Measurements from ENCODE around the gene MAP3K4. TPM values are rescaled to one million over a fixed set of nuclear protein-coding genes. Genes with fewer than 3 reads are reported as not detected.
A peak's percentile ranks its signal among the peaks of the same experiment; 100 is the strongest.

MAP3K4 gene
- total RNA-seq, 1 donor from 2014 or later = 56.7 TPM

GRCh38 chr6:160950507-160950906 lies 41.1 kb upstream of the MAP3K4 start:
- Histone ChIP-seq H3K4me1 (no peaks in the 10 kb centered on the region), H3K27me3 (no peaks in the 10 kb centered on the region), H3K9me3 (no peaks in the 10 kb centered on the region), H3K4me3 (no peak overlapping the region), H3K27ac (no peak overlapping the region), H3K36me3 (no peaks in the 10 kb centered on the region)
- TF ChIP-seq POLR2AphosphoS5 (IDR thresholded peaks at IDR 0.05; ENCODE audit: insufficient read depth in 1 of 2, low read depth in 1 of 2) = peak in 1 of 2 donors; percentile 34
- no peak for TF ChIP-seq POLR2A (IDR thresholded peaks at IDR 0.05)
- TF ChIP-seq CTCF (IDR thresholded peaks at IDR 0.05) = no peak
- DNase-seq (ENCODE audit: extremely low spot score in 2 of 2) = peak in 1 of 2 donors; percentile 34
- intact Hi-C loops (cut with DNase I) = no loop called here

GRCh38 chr6:160951187-160952030 lies 40.2 kb upstream of the MAP3K4 start:
- Histone ChIP-seq H3K27me3 (no peaks in the 10 kb centered on the region), H3K9me3 (no peaks in the 10 kb centered on the region), H3K4me1 (no peaks in the 10 kb centered on the region), H3K36me3 (no peaks in the 10 kb centered on the region), H3K4me3 (no peak overlapping the region), H3K27ac (no peak overlapping the region)
- TF ChIP-seq POLR2A (IDR thresholded peaks at IDR 0.05) (no peak), CTCF (IDR thresholded peaks at IDR 0.05) (no peak), POLR2AphosphoS5 (IDR thresholded peaks at IDR 0.05; ENCODE audit: insufficient read depth in 1 of 2, low read depth in 1 of 2) (no peak)
- intact Hi-C loops (cut with DNase I) = no loop called here
- DNase-seq (ENCODE audit: extremely low spot score in 2 of 2) = peak in 1 of 2 donors; percentile 62

- Histone ChIP-seq H3K9me3 (no peaks in the 10 kb centered on the region), H3K27me3 (no peaks in the 10 kb centered on the region), H3K36me3 (no peaks in the 10 kb centered on the region), H3K4me1 (no peaks in the 10 kb centered on the region), H3K27ac (no peak overlapping the region), H3K4me3 (no peak overlapping the region)
- peak in 1 of 2 donors; percentile 32 for DNase-seq (ENCODE audit: extremely low spot score in 2 of 2)
- TF ChIP-seq CTCF (IDR thresholded peaks at IDR 0.05) (no peak), POLR2A (IDR thresholded peaks at IDR 0.05) (no peak), POLR2AphosphoS5 (IDR thresholded peaks at IDR 0.05; ENCODE audit: insufficient read depth in 1 of 2, low read depth in 1 of 2) (no peak)
- intact Hi-C loops (cut with DNase I) = no loop called here
Observed at GRCh38 chr6:160952633-160953281, 38.8 kb upstream of the MAP3K4 start.

- no peaks in the 10 kb centered on the region for H3K9me3 ChIP-seq
- no peaks in the 10 kb centered on the region for H3K27me3 ChIP-seq
- intact Hi-C loops (cut with DNase I) = no loop called here
- no peaks in the 10 kb centered on the region for H3K36me3 ChIP-seq
- no peak overlapping the region for H3K27ac ChIP-seq
- H3K4me1 ChIP-seq = no peaks in the 10 kb centered on the region
- no peak overlapping the region for H3K4me3 ChIP-seq
- peak in 1 of 2 donors; percentile 77 for DNase-seq (ENCODE audit: extremely low spot score in 2 of 2)
- no peak for TF ChIP-seq POLR2A (IDR thresholded peaks at IDR 0.05)
- TF ChIP-seq POLR2AphosphoS5 (IDR thresholded peaks at IDR 0.05; ENCODE audit: insufficient read depth in 1 of 2, low read depth in 1 of 2) = no peak
- no peak for TF ChIP-seq CTCF (IDR thresholded peaks at IDR 0.05)
Observed at GRCh38 chr6:160955508-160956295, 35.9 kb upstream of the MAP3K4 start.

Measured in vagina (tissue), 2 donors.